ENCODE measurements around the gene PRKAG2. TPM values are rescaled to one million over a fixed set of nuclear protein-coding genes. Genes with fewer than 3 reads are reported as not detected.

Gene PRKAG2
- polyA plus RNA-seq, 3 donors, result 29.2 to 59.8 (median 30.9) TPM

- Mint-ChIP-seq H3K36me3 (peaks cover 24 to 40% of the 10 kb centered on the region in 2 donors), H3K9me3 (peaks cover 0 to 4% (median 0%) of the 10 kb centered on the region in 7 donors), H3K4me1 (peaks cover 9% of the 10 kb centered on the region), H3K27ac (peak overlapping the region in 1 of 7 donors; percentile 81), H3K4me3 (no peak overlapping the region), H3K27me3 (ENCODE audit: low read depth in 3 of 3) (peaks cover 0 to 2% (median 0%) of the 10 kb centered on the region in 3 donors)
- Histone ChIP-seq H3K27ac (ENCODE audit: low read depth in 1 of 2, low read length in 2 of 2) (no peak overlapping the region), H3K9ac (ENCODE audit: insufficient read depth, low read length, poor library complexity, severe bottlenecking) (no peak overlapping the region), H3K36me3 (replicated peaks in 1 of 2; ENCODE audit: control insufficient read depth in 1 of 2, insufficient read depth in 2 of 2, low read length in 2 of 2) (peaks cover 4 to 12% of the 10 kb centered on the region in 2 donors), H3K27me3 (ENCODE audit: control insufficient read depth in 2 of 2, insufficient read depth in 2 of 2, low read length in 2 of 2) (no peaks in the 10 kb centered on the region), H4K20me1 (ENCODE audit: insufficient read depth, low read length) (peaks cover 93% of the 10 kb centered on the region), H3K4me3 (replicated peaks in 1 of 3; ENCODE audit: low read depth in 2 of 3, low read length in 3 of 3) (no peak overlapping the region), H3K4me2 (replicated peaks; ENCODE audit: extremely low read depth, low read length, poor library complexity, severe bottlenecking) (no peak overlapping the region), H3K4me1 (ENCODE audit: control insufficient read depth in 1 of 2, insufficient read depth in 2 of 2, low read length in 2 of 2) (no peaks in the 10 kb centered on the region), H2AFZ (ENCODE audit: insufficient read depth, low read depth, low read length, poor library complexity, severe bottlenecking) (no peak overlapping the region), H3K9me3 (replicated peaks in 1 of 2; ENCODE audit: control insufficient read depth in 1 of 2, insufficient read depth in 1 of 2, low read length in 2 of 2) (no peaks in the 10 kb centered on the region), H3K79me2 (ENCODE audit: insufficient read depth, low read length) (peaks cover 10% of the 10 kb centered on the region)
- TF ChIP-seq CTCF (IDR thresholded peaks at IDR 0.05), result no peak
- peak in 1 of 3 donors; percentile 16 for DNase-seq
- WGBS (ENCODE audit: insufficient coverage), result 39% methylated on average over 6 of the region's 10 CpGs
- intact Hi-C loops (cut with micrococcal nuclease), result no loop called here
These were observed 140.5 kb downstream of the PRKAG2 start for GRCh38 chr7:151736403-151736909.

GRCh38 chr7:151735851-151736402 lies 141.0 kb downstream of the PRKAG2 start:
- H3K27ac ChIP-seq (ENCODE audit: low read depth in 1 of 2, low read length in 2 of 2), result no peak overlapping the region

More at GRCh38 chr7:151735851-151736402, 141.0 kb downstream of the PRKAG2 start:
- Histone ChIP-seq H3K79me2 (ENCODE audit: insufficient read depth, low read length) (peaks cover 10% of the 10 kb centered on the region), H3K9ac (ENCODE audit: insufficient read depth, low read length, poor library complexity, severe bottlenecking) (no peak overlapping the region), H3K36me3 (replicated peaks in 1 of 2; ENCODE audit: control insufficient read depth in 1 of 2, insufficient read depth in 2 of 2, low read length in 2 of 2) (peaks cover 7 to 17% of the 10 kb centered on the region in 2 donors), H4K20me1 (ENCODE audit: insufficient read depth, low read length) (peaks cover 93% of the 10 kb centered on the region), H3K4me1 (ENCODE audit: control insufficient read depth in 1 of 2, insufficient read depth in 2 of 2, low read length in 2 of 2) (no peaks in the 10 kb centered on the region), H3K4me3 (replicated peaks in 1 of 3; ENCODE audit: low read depth in 2 of 3, low read length in 3 of 3) (no peak overlapping the region), H3K4me2 (replicated peaks; ENCODE audit: extremely low read depth, low read length, poor library complexity, severe bottlenecking) (no peak overlapping the region), H3K27me3 (ENCODE audit: control insufficient read depth in 2 of 2, insufficient read depth in 2 of 2, low read length in 2 of 2) (no peaks in the 10 kb centered on the region), H2AFZ (ENCODE audit: insufficient read depth, low read depth, low read length, poor library complexity, severe bottlenecking) (no peak overlapping the region), H3K9me3 (replicated peaks in 1 of 2; ENCODE audit: control insufficient read depth in 1 of 2, insufficient read depth in 1 of 2, low read length in 2 of 2) (no peaks in the 10 kb centered on the region)
- no peak overlapping the region for H3K4me3 Mint-ChIP-seq
- H3K4me1 Mint-ChIP-seq, result peaks cover 9% of the 10 kb centered on the region
- H3K36me3 Mint-ChIP-seq, result peaks cover 24 to 44% of the 10 kb centered on the region in 2 donors
- H3K9me3 Mint-ChIP-seq, result peaks cover 0 to 4% (median 0%) of the 10 kb centered on the region in 7 donors
- TF ChIP-seq CTCF (IDR thresholded peaks at IDR 0.05), result no peak
- peaks cover 0 to 2% (median 0%) of the 10 kb centered on the region in 3 donors for H3K27me3 Mint-ChIP-seq (ENCODE audit: low read depth in 3 of 3)
- 97% methylated on average over 23 of the region's 25 CpGs for WGBS (ENCODE audit: insufficient coverage)
- H3K27ac Mint-ChIP-seq, result peak overlapping the region in 2 of 7 donors; percentile 50 to 62
- no peak for DNase-seq
- intact Hi-C loops (cut with micrococcal nuclease), result no loop called here
